Right cardiac atrium (tissue), 5 donors: Measurements from ENCODE around the gene EFNA5. TPM values are rescaled to one million over a fixed set of nuclear protein-coding genes. Genes with fewer than 3 reads are reported as not detected.

Experiments
- ATAC-seq, 2 donors: fragments of 200-7000 bp; cut with Tn5 transposase; one replicate each; pipeline versions ENCODE4 v1.8.0 to v1.9.1; 2020; ENCODE audit warnings: moderate library complexity in 2 of 2, mild to moderate bottlenecking in 1 of 2
- DNase-seq, 3 donors: peaks; one replicate each; pipeline ENCODE4 v3.0.0-alpha.2; 2020
- H3K27ac ChIP-seq: one replicate; pipeline ENCODE4 v1.5.1; 2013; ENCODE audit warnings: mild to moderate bottlenecking, low read length, control low read depth, moderate library complexity
- H3K27me3 ChIP-seq: one replicate; pipeline ENCODE4 v1.6.1; 2013; ENCODE audit not compliant: control insufficient read depth, insufficient read depth
- H3K4me1 ChIP-seq: one replicate; pipeline ENCODE4 v1.6.1; 2013; ENCODE audit warnings: low read length; ENCODE audit not compliant: control insufficient read depth, insufficient read depth
- H3K4me3 ChIP-seq: one replicate; pipeline ENCODE4 v1.5.1; 2013; ENCODE audit warnings: low read length, control low read depth
- H3K9me3 ChIP-seq: one replicate; pipeline ENCODE4 v1.6.1; 2013; ENCODE audit warnings: low read length; ENCODE audit not compliant: control insufficient read depth
- WGBS: extraction: QIAGEN DNeasy Blood & Tissue Kit; methylation state at CpG from one replicate; pipeline ENCODE4 v1.1.7; 2013; 5-methylcytosine and 5-hydroxymethylcytosine counted together
- intact Hi-C, 4 donors: fragments of 100-400 bp; cut with DNase I; formaldehyde crosslinking; loops; one replicate each; pipeline versions ENCODE4 v1.11.0 to v1.14.0; 2022 to 2023
- polyA plus RNA-seq: library from polyadenylated mRNA; stranded (reverse); fragments of 200-250 nt; gene quantifications from one replicate; pipeline ENCODE4 v1.2.3, GENCODE V29; 2013
- total RNA-seq, 4 donors: library from RNA; stranded (reverse); fragmentation: NEBNext Ultra II Directional; extraction: Animal tissue kit (Norgen Biotek cat#: 25700); gene quantifications; one replicate each; pipeline ENCODE4 v1.2.1, GENCODE V29; 2021
- donor health status: healthy with polysubstance abuse.
- donor health status: DM: no; HTN: yes; CAD: no.
- donor health status: DM: no; HTN: no; CAD: no.
- donor health status: DM: no; HTN: yes; CAD: no; lungs with severe emphysema.
- donor health status: DM: yes; HTN: yes; CAD: no.

Gene EFNA5
- total and polyA plus RNA-seq, 5 donors: 4.5 to 26.4 (median 21.8) TPM

- WGBS: 22% methylated on average over 2 of the region's 2 CpGs
- ATAC-seq (no peak), DNase-seq (no peak)
- Histone ChIP-seq H3K27me3 (no peaks in the 10 kb centered on the region), H3K27ac (no peak overlapping the region), H3K4me1 (peaks cover 2% of the 10 kb centered on the region), H3K9me3 (no peaks in the 10 kb centered on the region), H3K4me3 (no peak overlapping the region)
- intact Hi-C loops: no loop called here
Measured at GRCh38 chr5:107418071-107418470, 252.7 kb downstream of the EFNA5 start.

- Histone ChIP-seq H3K27ac (no peak overlapping the region), H3K4me1 (peaks cover 2% of the 10 kb centered on the region), H3K27me3 (no peaks in the 10 kb centered on the region), H3K9me3 (no peaks in the 10 kb centered on the region), H3K4me3 (no peak overlapping the region)
- DNase-seq (no peak), ATAC-seq (no peak)
- intact Hi-C loops: no loop called here
- WGBS: 74% methylated on average over 1 of the region's 1 CpG
Measured at GRCh38 chr5:107415762-107416161, 255.0 kb downstream of the EFNA5 start.

- DNase-seq: no peak
- no peaks in the 10 kb centered on the region for H3K9me3 ChIP-seq
- no peak overlapping the region for H3K27ac ChIP-seq
- no peak overlapping the region for H3K4me3 ChIP-seq
- no peaks in the 10 kb centered on the region for H3K27me3 ChIP-seq
- intact Hi-C loops: no loop called here
- WGBS: 64% methylated on average over 2 of the region's 2 CpGs
- H3K4me1 ChIP-seq: peaks cover 2% of the 10 kb centered on the region
- ATAC-seq: no peak
Measured at GRCh38 chr5:107414802-107415201, 255.9 kb downstream of the EFNA5 start.

- DNase-seq (no peak), ATAC-seq (no peak)
- Histone ChIP-seq H3K9me3 (no peaks in the 10 kb centered on the region), H3K4me1 (peaks cover 2% of the 10 kb centered on the region), H3K27ac (no peak overlapping the region), H3K4me3 (no peak overlapping the region), H3K27me3 (no peaks in the 10 kb centered on the region)
- intact Hi-C loops: no loop called here
- 69% methylated on average over 1 of the region's 1 CpG for WGBS
Measured at GRCh38 chr5:107413754-107414153, 257.0 kb downstream of the EFNA5 start.

- Histone ChIP-seq H3K27ac (no peak overlapping the region), H3K4me1 (no peaks in the 10 kb centered on the region), H3K4me3 (no peak overlapping the region), H3K27me3 (no peaks in the 10 kb centered on the region), H3K9me3 (no peaks in the 10 kb centered on the region)
- intact Hi-C loops: no loop called here
- 67% methylated on average over 2 of the region's 2 CpGs for WGBS
- DNase-seq: no peak
- ATAC-seq: no peak
Measured at GRCh38 chr5:107408564-107408963, 262.2 kb downstream of the EFNA5 start.

- H3K4me1 ChIP-seq: no peaks in the 10 kb centered on the region
- H3K27me3 ChIP-seq: no peaks in the 10 kb centered on the region
- H3K9me3 ChIP-seq: no peaks in the 10 kb centered on the region
- no peak overlapping the region for H3K27ac ChIP-seq
- intact Hi-C loops: no loop called here
- ATAC-seq: no peak
- H3K4me3 ChIP-seq: no peak overlapping the region
- no peak for DNase-seq
- whole genome bisulfite sequencing: 84% methylated on average over 3 of the region's 3 CpGs
Measured at GRCh38 chr5:107407713-107408298, 262.9 kb downstream of the EFNA5 start.

GRCh38 chr5:107404595-107405374 lies 266.0 kb downstream of the EFNA5 start:
- Histone ChIP-seq H3K27ac (no peak overlapping the region), H3K27me3 (no peaks in the 10 kb centered on the region), H3K4me3 (no peak overlapping the region), H3K9me3 (no peaks in the 10 kb centered on the region), H3K4me1 (no peaks in the 10 kb centered on the region)
- DNase-seq (no peak), ATAC-seq (no peak)
- intact Hi-C loops: no loop called here
- WGBS: 77% methylated on average over 10 of the region's 10 CpGs

GRCh38 chr5:107403228-107403953 lies 267.3 kb downstream of the EFNA5 start:
- intact Hi-C loops: no loop called here
- Histone ChIP-seq H3K4me3 (no peak overlapping the region), H3K4me1 (no peaks in the 10 kb centered on the region), H3K27me3 (no peaks in the 10 kb centered on the region), H3K9me3 (no peaks in the 10 kb centered on the region), H3K27ac (no peak overlapping the region)
- WGBS: 45% methylated on average over 3 of the region's 3 CpGs
- DNase-seq (no peak), ATAC-seq (no peak)

- H3K9me3 ChIP-seq: no peaks in the 10 kb centered on the region
- DNase-seq (no peak), ATAC-seq (peak; percentile 38 to 50)
- no peaks in the 10 kb centered on the region for H3K4me1 ChIP-seq
- H3K27me3 ChIP-seq: no peaks in the 10 kb centered on the region
- H3K27ac ChIP-seq: no peak overlapping the region
- intact Hi-C loops: no loop called here
- no peak overlapping the region for H3K4me3 ChIP-seq
- 54% methylated on average over 12 of the region's 12 CpGs for WGBS
Measured at GRCh38 chr5:107402434-107403227, 268.1 kb downstream of the EFNA5 start.

GRCh38 chr5:107401470-107402122 lies 269.1 kb downstream of the EFNA5 start:
- H3K27ac ChIP-seq: no peak overlapping the region
- DNase-seq (no peak), ATAC-seq (no peak)
- WGBS: 67% methylated on average over 5 of the region's 5 CpGs
- intact Hi-C loops: no loop called here
- no peaks in the 10 kb centered on the region for H3K9me3 ChIP-seq
- H3K4me1 ChIP-seq: no peaks in the 10 kb centered on the region
- no peaks in the 10 kb centered on the region for H3K27me3 ChIP-seq
- H3K4me3 ChIP-seq: no peak overlapping the region
